ENCODE measurements around the gene SMCR8.

GRCh38 chr17:18315562-18315922 lies 449 bp downstream of the SMCR8 start:
- TF ChIP-seq POLR2A (IDR thresholded peaks at IDR 0.05) = no peak
- TF ChIP-seq, protein P1, sequence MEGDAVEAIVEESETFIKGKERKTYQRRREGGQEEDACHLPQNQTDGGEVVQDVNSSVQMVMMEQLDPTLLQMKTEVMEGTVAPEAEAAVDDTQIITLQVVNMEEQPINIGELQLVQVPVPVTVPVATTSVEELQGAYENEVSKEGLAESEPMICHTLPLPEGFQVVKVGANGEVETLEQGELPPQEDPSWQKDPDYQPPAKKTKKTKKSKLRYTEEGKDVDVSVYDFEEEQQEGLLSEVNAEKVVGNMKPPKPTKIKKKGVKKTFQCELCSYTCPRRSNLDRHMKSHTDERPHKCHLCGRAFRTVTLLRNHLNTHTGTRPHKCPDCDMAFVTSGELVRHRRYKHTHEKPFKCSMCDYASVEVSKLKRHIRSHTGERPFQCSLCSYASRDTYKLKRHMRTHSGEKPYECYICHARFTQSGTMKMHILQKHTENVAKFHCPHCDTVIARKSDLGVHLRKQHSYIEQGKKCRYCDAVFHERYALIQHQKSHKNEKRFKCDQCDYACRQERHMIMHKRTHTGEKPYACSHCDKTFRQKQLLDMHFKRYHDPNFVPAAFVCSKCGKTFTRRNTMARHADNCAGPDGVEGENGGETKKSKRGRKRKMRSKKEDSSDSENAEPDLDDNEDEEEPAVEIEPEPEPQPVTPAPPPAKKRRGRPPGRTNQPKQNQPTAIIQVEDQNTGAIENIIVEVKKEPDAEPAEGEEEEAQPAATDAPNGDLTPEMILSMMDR (IDR thresholded peaks at IDR 0.05) = no peak

Measured in body of pancreas (tissue), 4 donors.